IPS-18c (cell line): ENCODE results near the gene VAV1.

Source experiments
- H3K4me3 ChIP-seq: 2 replicates; pipeline ENCODE4 v1.7.0; 2013; ENCODE audit warnings: low read depth, mild to moderate bottlenecking, low read length, moderate library complexity; ENCODE audit not compliant: insufficient read depth
- H3K9me3 ChIP-seq: one replicate; pipeline ENCODE4 v1.6.1; 2013; ENCODE audit warnings: mild to moderate bottlenecking, low read length, moderate library complexity; ENCODE audit not compliant: control insufficient read depth, insufficient read depth

The VAV1 gene, protein sequence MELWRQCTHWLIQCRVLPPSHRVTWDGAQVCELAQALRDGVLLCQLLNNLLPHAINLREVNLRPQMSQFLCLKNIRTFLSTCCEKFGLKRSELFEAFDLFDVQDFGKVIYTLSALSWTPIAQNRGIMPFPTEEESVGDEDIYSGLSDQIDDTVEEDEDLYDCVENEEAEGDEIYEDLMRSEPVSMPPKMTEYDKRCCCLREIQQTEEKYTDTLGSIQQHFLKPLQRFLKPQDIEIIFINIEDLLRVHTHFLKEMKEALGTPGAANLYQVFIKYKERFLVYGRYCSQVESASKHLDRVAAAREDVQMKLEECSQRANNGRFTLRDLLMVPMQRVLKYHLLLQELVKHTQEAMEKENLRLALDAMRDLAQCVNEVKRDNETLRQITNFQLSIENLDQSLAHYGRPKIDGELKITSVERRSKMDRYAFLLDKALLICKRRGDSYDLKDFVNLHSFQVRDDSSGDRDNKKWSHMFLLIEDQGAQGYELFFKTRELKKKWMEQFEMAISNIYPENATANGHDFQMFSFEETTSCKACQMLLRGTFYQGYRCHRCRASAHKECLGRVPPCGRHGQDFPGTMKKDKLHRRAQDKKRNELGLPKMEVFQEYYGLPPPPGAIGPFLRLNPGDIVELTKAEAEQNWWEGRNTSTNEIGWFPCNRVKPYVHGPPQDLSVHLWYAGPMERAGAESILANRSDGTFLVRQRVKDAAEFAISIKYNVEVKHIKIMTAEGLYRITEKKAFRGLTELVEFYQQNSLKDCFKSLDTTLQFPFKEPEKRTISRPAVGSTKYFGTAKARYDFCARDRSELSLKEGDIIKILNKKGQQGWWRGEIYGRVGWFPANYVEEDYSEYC

DNA sequence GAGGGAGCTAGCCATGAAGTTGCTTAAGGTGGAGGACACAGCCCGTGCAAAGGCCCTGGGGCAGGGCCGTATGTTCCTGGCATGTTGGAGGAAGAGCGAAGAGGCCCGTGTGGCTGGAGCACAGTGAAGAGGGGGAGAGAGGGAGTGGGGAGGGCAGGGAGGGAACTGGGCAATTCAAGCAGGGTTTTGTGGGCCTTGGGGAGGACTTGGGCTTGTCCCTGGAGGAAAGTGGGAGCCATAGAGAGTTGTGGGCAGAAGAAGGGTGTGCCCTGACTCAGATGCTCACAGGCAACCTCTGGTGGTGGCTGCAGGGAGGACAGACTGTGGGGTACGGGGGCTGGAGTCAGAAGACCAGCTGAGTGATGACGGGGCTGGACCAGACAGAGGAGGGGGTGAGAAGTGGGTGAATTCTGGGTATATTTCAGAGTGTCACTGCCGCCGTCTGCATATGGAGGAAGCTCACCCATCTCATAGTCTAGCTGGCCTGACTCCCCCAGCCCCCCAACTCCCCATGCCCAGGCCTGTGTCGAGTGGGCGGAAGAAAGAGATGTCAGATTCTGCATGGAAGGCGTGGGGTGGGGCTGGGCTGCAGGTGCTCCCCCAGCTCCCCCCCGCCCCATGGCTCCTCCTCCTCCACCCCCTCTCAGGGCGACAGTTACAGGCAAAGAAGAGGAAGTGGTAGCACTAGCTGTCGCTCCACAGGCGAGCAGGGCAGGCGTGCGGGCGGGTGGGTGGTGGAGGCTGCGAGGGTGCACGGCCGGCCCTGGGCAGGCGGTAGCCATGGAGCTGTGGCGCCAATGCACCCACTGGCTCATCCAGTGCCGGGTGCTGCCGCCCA is at the start of gene VAV1:
TSS of gene VAV1 (plus strand) at position 681 of the 838 bp plus-strand sequence. CDS start at position 781, 100 bp downstream.
- H3K4me3 ChIP-seq = no peak within 1 kb of the TSS
- no peaks in the 10 kb centered on the region for H3K9me3 ChIP-seq

DNA sequence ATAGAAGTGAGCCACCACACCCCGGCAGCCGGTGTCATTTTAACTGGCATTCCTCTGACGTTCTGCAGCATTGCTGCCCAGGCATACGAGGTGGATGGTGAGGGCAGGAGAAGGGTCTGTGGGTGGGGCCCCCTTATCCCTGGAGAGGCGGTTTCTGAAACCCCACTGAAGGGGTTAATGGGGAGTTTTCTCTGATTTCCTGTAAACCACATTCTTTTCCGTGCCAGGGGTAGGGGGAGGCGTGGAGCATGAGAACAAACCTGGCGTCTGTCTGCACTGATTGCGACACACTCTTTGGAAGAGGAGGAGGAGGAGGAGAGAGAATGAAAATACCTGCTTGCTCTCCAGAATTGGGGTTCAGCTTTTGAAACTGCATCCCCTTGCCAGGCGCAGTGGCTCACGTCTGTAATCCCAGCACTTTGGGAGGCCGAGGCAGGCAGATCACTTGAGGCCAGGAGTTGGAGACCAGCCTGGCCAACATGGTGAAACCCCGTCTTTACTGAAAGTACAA is 49.3 kb upstream of the VAV1 start:
- Histone ChIP-seq H3K4me3 (no peak overlapping the region), H3K9me3 (peaks cover 4% of the 10 kb centered on the region)

DNA sequence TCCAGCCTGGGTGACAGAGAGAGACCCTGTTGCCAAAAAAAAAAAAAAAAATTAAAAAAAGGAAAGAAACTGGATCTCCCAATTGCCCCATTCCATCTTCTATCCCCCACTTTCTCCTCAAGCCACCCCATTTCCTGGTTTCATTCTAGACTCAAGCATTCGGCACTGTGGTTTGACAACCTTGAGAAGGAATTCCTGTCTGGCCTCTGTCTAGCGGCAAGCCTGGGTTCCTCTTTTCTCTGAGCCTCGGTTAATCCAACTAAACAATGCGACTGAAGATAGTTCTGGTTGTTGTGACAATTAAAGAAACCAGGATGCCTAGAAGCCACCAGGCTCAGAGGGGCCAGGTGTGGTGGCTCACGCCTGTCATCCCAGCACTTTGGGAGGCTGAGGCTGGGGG is 48.8 kb upstream of the VAV1 start:
- H3K4me3 ChIP-seq = no peak overlapping the region

DNA sequence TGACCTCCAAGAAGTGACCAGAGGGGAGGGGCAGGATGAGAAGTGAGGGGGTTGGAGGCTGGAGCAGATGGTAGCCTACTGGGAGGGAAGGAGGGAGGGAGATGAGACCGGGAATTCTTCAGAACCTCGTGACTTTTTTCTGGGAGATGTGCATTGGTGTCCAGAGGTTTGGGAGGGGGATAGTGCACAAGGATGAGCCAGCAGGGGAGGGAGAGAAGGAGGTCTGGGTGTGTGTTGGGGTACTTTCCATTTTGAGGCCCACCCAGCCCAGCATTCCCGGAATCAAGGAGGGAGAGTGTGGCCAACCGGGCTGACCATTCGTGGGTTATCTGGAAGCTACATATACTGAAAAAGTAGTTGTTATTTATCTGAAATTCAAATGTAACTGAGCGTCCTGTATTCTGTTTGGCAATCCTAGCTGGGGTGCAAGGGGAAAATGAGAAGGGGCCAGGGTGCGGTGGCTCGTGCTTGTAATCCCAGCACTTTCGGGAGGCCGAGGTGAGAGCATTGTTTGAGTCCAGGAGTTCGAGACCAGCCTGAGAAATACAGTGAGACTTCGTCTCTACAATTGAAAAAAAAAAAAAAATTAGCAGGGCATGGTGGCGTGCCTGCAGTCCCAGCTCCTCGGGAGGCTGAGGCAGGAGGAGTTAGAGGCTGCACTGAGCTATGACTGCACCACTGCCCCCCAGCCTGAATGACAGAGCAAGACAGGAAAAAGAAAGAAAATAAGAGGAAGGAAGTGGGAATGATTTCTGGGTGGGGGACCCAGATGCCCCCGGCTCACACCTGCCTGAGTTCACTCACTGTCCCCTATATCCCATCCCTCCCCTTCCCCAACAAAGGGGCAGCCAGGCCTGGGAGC is 47.6 kb upstream of the VAV1 start:
- Histone ChIP-seq H3K4me3 (no peak overlapping the region), H3K9me3 (peaks cover 4% of the 10 kb centered on the region)

More for the DNA sequence above, 48.8 kb upstream of the VAV1 start:
- peaks cover 4% of the 10 kb centered on the region for H3K9me3 ChIP-seq

DNA sequence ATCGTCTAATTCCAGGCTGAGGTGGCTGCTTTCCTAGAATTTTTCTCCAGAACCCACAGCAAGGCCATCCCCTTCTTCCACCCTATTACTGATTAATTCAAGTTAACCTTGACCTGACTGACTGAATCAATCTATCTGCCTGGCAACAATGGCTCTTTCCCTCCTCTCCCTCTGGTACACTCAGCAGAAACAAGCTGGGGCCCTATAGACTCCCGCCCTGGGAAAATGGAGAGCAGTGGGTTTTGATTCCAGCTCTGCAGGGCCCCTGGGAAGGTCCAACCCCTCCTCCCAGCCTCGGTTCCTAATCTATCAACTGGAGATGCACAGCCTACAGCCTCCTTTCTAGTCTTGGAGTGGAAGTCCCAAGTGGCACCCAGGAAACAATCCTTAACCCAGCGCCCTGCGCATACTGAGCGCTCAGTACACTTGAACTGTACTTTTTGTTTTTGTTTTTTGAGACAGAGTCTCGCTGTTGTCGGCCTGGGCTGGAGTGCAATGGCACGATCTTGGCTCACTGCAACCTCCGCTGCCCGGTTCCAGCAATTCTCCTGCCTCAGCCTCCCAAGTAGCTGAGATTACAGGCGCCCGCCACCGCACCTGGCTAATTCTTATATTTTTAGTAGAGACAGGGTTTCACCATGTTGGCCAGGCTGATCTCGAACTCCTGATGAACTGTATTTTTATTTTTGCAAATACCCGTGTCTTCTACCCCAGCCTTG is 46.8 kb upstream of the VAV1 start:
- peaks cover 4% of the 10 kb centered on the region for H3K9me3 ChIP-seq
- no peak overlapping the region for H3K4me3 ChIP-seq

DNA sequence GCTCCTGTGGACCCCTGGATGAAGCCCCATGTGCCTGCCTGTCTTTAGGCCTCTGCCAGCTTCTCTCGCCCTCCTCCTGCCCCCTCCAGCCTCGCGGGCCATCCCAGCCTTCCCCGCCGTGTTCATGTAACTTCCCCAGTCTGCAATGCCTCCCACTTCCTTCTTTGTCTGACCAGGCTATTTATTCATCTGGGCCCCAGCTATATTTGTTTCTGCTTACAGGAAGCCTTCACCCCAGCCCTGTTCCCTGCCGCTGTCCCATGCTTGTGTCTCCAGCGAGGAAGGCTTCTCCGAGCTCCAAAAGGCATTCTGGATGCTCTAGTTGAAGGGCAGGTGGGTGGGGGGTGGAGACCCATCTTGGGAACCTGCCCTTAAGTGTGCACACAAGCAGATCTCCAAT is 44.2 kb upstream of the VAV1 start:
- Histone ChIP-seq H3K4me3 (no peak overlapping the region), H3K9me3 (peaks cover 4% of the 10 kb centered on the region)

DNA sequence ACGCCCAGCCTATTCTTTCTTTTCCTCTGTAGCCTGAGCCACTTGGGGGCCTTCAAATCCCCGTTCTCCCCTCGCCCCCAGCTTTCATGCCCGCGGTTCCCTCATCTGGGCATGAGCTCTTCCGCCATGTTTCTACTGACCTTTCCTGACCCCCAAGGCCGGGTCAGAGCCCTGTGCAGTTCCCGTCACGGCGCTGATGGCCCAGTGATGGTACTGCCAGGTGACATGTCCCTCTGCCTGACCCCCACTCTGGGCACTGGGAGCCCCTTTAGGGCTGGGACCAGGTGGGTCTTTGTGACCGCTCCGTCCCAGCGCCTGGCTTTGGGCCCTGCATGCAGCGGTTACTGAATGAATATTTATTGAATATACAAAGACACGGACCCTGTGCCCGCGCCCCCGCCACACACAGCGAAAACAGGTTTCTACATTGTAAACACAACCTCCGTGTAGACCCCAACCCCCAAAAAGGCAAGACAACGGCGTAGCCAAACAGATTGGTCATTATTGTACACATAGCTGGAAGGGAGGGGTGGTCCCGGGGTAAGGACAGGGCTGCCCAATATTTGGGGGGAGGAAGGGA is 42.8 kb upstream of the VAV1 start:
- no peak overlapping the region for H3K4me3 ChIP-seq
- peaks cover 4% of the 10 kb centered on the region for H3K9me3 ChIP-seq

DNA sequence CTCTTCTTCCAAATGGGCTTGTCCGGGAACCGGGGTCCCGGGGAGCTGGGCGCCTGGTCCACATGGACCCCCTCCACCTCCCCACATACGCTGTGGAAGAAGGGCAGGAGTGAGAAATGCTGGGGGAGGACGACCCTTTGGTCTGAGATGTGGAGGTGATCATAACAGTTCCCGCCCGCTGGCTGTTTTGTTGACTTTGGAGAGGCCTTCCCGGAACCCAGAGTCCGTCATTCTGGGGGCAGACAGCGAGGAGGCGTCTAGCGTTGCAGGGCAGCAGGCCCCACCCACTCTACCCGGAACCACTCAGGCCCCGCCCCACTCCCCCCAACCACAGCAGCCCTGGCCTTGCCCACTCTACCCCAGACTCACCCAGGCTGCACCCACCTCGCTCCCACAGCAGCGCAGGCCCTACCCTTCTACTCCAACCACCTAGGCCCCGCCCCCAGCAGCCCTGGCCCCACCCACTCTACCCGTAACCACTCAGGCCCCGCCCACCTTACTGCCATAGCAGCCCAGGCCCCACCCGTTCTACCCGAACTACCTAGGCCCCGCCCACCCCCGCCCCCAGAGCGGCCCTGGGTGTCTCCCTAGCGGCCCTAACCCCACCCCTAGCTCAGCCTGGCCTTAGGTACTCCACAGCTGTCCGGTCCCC is 42.2 kb upstream of the VAV1 start:
- Histone ChIP-seq H3K9me3 (peaks cover 4% of the 10 kb centered on the region), H3K4me3 (no peak overlapping the region; the same call in 1 of the 2 replicates)

DNA sequence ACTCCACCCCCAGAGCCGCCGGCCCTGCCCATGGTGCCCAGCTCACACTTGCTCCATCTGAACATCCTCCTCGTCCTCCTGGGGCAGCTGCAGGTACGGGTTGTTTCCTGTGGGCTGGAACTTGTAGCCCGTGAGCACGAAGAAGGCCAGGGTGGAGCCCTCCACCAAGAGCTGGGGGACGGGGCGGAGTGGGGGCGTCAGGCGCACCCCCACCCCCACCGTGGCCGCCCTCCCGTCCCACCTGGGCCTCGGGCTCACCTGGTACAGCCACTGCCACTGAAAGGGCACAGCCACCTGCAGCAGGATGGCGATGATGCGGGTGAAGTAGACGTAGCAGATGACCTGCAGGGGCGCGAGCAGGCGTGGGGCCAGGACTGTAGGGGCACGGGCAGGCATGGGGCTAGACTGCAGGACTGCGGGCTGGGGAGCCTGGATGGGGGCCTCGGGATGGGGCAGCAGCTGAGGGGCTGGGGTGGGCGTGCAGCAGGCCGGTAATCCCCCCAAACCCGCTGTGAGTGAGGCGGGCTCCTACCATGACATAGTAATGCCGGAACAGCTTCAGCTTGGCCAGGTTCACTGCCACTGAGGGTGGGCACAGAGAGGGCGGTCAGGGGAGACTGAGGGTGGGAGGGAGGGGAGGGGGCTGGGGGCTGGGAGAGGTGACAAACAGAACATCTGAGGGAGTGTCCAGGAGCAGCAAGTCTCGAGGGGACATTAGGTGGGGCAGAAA is 41.4 kb upstream of the VAV1 start:
- no peak overlapping the region for H3K4me3 ChIP-seq
- peaks cover 4% of the 10 kb centered on the region for H3K9me3 ChIP-seq

DNA sequence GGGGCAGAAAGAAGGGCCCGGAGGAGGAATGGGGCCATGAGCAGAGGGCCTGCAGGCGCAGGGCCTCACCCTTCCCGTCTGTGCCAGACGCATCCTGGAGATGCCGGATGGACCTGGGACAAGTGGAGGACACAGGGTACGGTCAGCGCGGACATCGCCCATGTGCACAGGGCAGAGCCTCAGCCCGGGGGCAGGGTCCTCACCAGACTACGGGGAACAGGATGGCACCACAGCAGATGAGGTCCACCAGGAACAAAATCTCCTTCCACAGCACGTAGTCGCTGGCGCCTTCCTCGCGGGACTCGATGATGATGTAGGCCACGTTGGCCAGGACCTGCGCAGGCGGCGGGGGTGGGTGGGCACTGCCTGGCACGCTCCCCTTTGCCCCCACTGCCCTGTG is 40.7 kb upstream of the VAV1 start:
- peaks cover 4% of the 10 kb centered on the region for H3K9me3 ChIP-seq
- no peak overlapping the region for H3K4me3 ChIP-seq

DNA sequence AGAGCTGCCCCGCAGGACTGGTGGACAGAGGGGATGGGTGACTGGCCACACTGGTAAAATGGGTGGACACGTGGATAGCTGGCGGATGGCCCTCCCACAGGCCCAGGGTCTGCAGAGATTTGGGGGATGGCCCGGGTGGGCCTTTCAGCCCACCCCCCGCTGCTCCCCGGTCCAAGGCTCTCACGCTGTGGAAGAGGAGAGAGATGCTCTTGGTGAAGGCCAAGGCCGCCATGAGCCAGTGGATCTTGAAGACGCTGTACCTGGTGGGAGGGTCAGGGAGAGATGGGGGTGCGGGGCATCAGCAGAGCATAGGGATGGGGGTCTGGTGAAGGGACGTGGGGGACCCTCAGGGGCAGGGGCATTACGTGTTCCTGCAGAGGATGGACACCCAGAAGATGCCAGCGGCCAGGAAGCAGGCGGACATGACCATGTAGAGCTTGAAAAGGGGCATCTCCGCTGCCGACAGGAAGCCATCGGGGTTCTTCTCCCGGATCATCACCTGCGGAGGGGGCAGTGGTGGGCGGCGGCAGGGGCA is 39.6 kb upstream of the VAV1 start:
- no peak overlapping the region for H3K4me3 ChIP-seq
- H3K9me3 ChIP-seq = no peaks in the 10 kb centered on the region

DNA sequence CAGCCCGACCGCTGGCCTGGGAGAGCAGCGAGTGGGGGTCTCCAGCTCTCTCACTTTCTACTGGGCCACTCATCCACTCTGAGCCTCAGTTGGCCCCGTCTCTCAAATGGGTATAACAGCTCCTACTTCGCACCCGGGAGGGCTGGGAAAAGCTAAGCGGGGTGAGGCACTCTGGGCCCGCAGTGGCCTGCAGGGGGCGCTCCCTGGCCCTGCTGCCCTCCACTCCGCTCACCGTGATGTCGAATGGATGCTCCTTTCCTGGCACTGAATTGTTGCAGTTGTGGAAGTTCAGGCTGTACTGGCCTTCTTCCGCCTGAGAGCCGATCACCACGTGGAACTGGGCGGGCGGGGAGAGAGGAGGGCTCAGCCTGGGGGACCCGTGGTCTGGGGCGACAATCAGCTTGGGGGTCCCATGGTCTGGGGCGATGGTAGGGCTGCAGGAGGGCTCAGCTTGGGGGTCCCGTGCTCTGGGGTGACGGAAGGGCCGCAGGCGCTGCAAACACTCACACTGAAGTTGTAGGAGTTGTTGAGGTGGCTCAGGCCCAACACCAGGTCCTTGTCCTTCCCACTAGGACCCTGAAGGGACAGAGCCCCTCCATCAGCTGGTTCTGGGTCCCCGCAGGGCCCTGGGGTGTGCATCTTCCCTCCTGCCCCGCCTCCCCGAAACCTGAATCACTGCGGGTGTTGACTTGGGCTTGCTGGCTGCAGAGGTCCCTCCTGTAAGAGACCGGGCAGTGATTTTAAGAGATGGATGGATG is 39.0 kb upstream of the VAV1 start:
- no peaks in the 10 kb centered on the region for H3K9me3 ChIP-seq
- H3K4me3 ChIP-seq = no peak overlapping the region

DNA sequence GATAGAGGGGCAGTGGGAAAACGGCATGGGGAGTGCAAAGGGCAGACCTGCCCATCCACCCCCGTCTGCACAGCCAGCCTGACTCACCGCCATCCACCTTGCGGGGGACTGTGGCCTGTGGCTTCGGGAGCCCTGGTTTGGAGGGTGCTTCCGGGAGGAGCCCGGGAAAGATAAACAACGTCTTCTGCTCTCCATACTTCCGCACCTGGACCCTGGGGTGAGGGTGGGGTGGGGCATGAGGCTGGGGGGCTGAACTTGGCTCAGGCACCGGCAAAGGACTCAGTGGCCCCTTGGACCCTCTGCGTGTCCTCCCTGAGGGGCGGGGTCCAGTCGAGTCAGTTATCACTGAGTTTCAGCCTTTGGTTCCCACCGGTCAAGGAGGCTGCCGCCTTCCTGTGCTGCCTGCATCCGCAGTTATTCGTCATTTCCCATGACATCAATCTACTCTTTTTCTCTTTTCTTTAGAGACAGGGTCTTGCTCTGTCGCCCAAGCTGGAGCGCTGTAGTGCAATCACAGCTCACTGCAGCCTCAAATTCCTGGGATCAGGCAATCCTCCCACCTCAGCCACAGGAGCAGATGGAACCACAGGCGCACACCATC is 38.3 kb upstream of the VAV1 start:
- H3K4me3 ChIP-seq = no peak overlapping the region
- no peaks in the 10 kb centered on the region for H3K9me3 ChIP-seq
